Measurements from ENCODE around the gene KCNE1. TPM values are rescaled to one million over a fixed set of nuclear protein-coding genes. Genes with fewer than 3 reads are reported as not detected.
"Not testable (repeated sequence)": the region's sequence is repeated elsewhere in the genome, so short reads cannot be mapped to it uniquely, and the experiment has no call there.

KCNE1 gene
- total RNA-seq, result 3.4 TPM

DNA sequence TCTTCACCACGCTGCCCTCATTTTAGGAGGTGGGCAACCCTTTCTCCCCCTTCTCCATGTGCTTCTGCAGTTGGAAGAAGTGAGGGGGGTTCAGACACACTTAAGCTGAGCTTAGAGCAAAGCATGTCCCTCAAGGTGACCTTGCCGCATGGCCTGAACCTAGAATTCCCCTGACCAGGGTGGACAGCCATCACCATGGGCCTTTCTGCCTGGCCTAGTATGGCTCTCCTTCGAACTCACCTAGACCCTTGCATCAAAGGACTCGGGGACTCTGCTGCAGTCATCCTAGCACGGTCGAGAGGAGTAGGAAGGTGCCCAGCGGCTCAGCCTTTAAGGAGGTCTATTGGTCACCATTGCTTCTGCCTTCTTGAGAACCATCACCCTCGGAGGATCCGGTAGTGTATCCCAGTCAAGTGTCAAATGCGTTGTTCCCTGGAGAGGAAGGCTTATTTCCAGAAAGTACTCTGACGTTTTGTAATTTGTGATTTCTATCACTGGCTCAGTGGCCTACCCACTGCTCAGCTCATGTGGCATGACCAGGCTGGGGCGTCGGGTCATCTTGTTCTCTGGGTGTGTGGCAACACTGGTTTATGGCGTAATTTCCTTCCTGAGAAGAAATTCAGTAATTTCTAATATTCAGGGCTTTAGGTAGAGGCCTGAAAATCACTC is at the start of gene KCNE1:
TSS of gene KCNE1 (minus strand) at position 424 of the 669 bp plus-strand sequence. CDS start 62,576 bp downstream, outside the sequence.
- DNase-seq, result no peak

DNA sequence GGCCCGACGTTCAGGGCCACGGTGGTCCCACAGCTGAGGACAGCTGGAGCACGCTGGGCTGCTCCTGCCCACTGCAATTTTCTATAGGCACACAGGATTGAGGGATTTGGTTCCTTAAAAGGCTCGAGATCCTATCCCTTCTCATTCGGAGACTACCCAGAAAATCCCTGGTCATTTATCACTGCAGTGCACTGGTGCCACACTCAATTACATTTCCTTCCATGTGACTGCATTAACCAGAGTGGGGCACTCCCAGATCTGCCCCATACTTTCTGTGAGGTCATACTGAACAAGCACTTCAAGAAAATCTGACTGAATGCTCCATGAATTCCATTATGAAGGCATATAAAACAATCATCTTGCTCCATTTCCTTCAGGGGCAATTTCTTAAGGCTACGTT is 49.8 kb upstream of the KCNE1 start:
- no peak for DNase-seq

DNA sequence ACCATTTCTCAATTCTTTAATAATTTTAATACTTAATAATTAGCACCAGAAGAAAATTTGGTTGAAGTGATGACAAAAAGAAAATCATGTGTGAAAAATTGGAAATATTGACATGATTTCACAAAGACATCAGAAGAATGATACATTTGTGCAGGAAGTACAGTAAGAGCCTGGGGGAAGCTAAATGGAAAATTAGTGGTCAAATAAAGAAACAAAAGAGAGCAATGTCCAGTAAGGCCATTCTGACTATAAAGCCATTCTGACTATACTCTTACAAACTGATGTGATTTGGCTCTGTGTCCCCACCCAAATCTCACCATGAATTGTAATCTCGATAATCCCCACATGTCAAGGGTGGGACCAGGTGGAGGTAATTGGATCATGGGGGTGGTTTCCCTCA is 48.6 kb upstream of the KCNE1 start:
- DNase-seq, result no peak

DNA sequence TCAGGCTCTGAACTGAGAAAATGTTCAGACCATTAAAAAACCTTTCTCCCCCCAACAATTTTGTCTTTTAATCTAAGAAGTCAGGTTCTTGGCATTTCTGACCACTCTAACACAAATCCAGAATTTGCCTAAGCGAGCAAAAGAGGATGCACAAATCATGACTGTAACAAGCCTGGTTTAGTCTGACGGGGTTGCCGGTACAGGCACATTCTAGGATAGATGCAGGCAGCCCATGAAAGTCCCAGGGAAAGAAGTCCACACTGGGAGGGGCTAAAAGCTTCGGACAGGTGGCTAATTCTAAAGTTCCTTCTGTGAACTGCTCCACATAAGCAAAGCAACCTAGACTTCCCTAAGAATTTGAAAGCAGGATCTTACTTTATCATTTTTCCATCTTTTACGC is 48.0 kb upstream of the KCNE1 start:
- no peak for DNase-seq

DNA sequence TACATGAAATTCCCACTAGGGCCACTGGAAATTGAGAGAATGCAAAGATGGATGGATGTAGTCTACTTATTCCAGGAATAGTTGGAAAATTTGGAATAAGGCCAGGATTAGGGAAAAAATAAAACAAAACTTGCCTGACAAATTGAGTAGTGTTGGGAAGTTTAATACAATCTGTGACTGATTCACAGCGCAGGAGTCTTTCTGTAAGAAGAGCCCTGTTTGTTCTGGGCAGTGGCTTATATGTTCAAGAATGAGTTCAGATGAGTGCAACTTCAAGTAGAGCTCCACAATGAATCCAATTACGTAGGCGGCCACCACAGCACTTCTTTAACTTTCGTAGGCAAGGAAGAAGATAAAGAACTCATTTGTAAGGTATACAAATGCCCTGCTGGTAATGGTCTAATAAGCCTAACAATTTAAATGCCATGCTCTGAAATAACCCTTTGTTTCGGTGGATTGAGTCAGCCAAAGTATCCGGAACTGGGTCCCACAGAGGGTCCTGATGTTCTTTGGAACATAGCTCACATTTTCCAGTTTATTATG is 47.1 kb upstream of the KCNE1 start:
- no peak for DNase-seq

DNA sequence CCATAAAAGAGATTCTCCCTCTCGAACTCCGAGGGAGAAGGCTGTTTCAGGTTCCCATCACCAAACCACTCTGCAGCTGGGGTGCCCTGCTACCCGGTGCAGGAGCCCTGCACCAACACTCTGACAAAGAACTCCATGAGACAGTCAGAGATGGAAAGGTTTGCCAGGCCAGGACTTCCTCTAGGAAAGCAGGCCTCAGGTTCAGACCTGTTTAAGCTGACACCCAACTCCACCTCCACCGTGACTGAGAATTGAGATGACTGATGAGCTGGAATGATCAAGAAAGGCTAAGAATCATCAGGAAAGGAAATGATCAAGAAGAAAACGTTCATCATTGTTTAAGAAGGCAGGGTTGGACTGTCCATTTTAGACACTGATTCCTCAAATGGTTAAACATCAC is 46.2 kb upstream of the KCNE1 start:
- DNase-seq, result no peak

DNA sequence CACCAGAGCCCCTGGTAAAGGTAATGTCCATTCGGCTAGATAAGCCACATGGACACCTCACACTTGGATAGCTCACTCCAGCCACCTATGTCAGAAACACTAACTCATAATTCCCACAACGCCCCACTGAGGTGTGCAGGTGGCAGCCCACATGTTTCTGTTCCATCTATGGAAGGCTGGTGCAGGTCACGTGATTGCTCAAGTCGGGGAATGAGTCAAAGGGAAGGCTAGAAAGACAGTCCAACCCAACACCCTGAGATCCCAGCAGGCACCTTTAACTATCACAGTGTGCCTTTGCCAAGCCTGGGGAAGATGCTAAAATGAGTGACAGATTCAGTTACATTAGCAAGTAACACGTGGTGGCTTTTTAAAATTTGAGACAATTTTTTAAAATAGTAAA is 45.3 kb upstream of the KCNE1 start:
- no peak for DNase-seq

DNA sequence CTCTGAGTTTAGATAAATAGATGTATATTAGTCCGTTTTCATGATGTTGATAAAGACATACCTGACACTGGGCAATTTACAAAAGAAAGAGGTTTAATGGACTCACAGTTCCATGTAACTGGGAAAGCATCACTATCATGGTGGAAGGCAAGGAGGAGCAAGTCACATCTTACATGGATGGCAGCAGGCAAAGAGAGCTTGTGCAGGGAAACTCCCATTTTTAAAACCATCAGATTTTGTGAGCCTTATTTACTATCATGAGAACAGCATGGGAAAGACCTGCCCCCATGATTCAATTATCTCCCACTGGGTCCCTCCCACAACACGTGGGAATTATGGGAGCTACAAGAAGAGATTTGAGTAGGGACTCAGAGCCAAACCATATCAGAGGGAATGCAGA is 42.7 kb upstream of the KCNE1 start:
- DNase-seq, result not testable (repeated sequence)

DNA sequence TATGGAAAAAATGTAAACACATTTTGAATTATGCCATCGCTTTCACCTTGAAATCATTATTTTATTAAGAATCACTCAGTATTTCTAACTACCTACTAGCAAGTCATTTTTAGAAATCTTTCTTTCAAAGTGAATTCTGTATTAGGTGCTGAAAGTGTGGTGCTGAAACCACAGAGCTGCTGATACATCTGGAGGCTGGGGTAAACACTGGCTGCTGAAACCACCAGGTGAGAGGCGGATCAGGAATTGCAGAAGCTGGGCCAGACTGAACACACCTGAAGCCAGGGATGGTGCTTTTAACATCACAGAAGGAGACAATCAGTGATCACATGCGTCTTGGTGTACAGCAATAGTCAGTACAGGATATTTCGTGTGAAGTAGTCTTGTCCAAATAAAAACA is 42.2 kb upstream of the KCNE1 start:
- no peak for DNase-seq

DNA sequence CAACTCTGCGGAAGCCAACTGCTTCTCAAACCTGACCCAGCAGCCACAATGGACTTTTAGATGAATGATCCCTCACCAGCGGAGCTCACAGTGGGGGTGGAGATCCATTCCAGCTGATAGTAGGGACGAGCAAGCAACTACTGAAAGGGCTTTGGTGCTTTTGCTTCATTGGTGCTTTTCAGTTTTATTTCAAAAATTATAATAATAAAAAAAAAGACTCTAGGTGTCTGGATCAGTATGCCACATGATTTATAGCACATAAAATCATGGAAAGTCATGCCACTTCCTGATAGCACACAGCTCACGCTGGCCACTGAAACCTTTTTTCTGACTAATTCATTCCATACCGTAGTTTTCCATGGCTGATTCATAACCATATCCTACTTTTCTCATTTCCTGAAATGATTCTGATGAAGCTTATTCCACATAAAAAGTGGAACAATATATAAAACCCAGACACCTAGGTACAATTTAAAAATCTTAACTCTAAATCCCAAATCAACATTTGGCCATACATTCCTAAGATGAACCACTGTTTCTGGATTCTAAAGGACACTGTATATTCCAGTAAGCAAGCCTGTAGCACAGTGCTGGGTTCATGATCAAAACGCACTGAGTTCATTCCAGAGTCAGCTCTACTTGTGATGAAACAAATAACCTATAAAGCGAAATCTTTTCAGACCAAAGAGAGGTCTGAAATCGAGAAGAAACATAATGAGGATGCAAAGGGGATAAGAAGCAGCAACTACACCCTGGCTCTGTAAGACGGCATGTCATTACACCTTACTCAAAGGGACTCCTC is 41.3 kb upstream of the KCNE1 start:
- DNase-seq, result peak; percentile 42

DNA sequence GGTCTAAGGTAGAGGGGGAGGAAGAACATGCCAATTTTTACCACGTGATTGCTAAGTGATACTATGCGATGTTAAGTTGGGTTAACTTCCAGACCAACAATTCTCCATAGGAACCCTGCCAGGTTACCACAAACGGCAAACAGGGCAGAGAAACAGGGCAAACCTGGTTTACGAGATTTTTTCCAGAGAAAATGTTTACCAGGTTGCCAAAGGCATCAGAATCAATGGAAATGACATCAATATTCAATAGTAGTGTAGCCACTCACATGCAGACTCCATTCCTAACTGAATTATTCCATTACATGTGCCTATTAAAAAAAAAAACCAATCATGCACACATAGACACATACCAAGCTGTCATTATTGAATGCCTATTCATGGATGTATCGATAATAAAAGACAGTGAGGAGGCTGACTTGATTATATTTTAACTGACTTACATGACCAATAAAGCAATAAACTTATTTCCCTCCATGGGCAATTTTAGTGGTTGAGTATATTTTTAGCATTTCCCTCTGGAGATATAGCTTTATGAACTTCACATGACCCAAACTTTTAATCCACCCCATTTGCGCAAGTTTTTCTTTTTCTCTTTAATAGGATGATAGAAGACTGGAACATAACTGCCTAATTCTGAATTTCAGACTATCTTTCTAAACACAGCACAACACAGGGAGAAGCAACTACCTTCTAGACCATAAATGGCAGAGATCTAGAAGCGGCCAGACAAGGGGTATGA is 40.5 kb upstream of the KCNE1 start:
- no peak for DNase-seq

DNA sequence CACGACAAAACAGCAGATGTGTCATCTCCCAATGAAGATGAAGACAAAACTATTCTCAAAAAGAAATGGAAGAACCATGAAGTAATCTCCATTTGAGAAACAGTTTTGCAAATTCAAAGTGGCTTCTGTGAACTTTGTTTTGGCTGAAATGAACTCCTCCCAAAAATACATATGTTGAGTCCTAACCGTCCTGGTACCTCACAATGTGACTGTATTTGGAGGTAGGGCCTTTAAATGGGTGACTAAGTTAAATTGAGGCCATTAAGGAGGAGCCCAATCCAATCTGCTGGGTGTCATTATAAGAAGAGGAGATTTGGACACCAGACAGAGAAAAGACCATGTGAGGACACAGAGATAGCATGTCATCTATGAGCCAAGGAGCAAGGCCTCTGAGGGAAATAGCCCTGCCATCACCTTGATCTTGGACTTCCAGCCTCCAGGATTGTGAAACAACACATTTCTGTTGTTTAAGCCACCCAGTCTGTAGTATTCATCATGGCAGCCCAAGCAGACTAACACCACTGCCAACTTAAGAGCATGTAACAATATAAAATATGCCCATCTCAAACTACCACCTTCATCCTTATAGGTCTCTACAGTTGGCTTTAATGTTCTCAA is 38.3 kb upstream of the KCNE1 start:
- DNase-seq, result no peak

DNA sequence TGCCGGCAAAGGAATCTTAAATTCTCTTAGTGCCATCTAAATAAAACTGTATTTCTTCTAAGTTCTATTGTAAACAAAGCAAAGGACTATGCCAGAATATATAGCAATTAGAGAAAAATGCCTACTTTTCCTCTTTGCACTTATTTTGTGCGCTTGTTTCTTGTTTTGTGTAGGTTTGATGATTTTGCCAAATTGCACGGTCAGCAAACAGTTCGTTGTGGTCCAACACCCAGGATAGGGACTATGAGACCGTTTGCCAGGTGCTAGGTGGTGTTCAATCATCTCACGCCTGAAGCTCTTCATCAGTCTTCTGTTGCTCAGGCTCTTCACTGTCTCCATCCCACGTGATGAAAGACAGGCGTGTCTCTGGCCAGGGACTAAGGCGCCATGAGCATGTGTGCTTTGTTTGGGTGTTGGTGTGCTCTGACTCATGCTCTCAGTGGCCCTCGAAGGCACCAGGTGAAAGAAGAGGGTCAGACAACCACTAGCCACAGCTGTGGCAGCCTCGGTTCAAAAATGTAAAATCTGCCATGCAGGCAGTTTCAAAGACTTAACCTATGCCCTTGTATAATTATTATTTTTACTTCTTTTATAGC is 36.9 kb upstream of the KCNE1 start:
- no peak for DNase-seq

DNA sequence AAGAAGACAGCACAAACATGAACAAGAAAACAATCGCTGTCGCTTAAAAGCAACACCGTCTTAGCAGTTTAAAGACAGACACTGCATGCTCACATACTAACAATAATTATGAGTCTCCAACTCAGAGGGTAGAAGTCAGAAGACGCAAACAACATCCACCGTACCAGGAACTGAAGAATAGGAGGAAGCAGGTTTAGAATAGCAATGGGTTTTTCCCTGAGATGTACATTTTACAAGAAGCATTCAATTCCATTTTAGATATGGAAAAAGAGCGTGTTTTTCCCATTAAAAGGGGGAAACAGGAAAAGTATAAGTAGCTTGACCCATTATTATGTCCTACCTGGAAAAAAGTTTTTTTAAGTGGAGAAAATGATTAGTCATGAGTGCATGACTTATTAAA is 34.5 kb upstream of the KCNE1 start:
- DNase-seq, result no peak

DNA sequence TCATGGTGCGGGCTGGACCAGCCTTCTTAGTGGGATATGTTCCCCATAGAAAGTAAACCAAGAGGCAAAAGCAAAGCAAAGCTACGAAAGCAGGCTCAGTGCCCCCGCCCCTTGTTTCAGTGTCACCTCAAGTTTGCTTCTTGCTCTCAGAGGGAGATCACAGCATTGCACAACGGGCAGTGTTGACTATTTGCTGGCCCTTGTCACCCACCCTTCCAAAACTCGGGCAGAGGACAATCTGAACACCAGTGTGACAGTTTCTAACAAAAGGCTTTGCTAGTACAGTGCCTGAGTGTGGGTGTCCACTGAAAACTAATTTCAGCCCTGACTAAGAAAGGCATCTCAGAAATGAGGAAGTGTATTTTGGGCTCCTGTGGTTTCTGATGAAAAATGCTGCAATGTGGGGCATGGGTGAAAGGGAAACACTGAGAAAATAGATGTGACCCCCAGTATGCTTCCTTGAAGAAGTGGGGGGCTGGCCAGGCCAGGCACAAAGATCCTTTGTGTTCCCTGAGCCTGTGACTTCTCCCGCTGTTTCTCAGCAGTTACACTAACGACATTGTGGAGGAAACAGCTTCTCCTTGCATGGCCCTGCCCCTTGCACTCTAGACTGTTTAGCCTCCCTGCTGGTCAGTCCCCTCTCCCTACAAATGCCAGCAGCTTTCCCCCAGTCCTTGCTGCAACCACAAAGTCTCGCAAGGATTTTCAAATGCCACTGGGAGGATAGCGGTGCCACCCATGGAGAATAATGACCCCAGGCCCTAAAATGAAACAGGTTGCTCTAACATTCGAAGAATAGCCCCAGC is 33.3 kb upstream of the KCNE1 start:
- peak; percentile 79 for DNase-seq

DNA sequence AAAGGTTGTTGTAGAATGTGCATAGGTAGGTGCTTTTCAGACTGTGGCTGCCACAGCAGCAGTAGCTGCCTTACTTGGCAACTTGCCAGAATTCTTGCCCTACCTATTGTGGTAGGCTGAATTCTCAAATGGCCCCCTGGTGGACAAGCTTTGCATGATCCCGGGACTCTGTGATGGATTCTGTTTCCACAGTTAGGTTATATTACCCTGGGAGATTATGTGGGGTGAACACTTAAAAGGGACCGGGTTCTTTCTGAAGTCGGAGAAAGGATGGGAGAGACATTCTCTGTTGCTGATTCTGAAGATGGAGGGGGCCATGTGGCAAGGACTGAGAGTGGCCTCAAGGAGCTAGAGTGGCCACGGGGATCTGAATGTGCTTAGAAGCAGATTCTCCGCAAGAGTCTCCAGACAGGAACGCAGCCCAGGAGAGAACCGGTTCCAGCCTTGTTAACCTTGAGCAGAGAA is 32.1 kb upstream of the KCNE1 start:
- no peak for DNase-seq

DNA sequence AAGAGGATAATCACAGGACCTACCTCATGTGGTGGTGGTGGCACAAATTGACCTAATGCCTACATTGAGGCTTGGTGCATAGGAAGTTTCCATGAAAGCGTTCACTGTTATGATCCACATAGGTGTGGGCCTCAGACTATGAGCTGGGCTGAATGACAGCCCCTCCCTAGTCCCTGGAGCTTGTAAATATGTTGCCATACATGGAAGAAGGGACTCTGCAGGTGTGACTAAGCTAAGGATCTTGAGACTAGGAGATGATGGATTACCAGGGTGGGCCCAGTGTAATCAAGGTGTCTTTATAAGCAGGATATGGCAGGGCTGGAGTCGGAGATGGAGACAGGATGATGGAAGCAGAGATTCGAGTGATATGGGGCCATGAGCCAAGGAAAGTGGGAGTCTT is 31.0 kb upstream of the KCNE1 start:
- DNase-seq, result no peak

DNA sequence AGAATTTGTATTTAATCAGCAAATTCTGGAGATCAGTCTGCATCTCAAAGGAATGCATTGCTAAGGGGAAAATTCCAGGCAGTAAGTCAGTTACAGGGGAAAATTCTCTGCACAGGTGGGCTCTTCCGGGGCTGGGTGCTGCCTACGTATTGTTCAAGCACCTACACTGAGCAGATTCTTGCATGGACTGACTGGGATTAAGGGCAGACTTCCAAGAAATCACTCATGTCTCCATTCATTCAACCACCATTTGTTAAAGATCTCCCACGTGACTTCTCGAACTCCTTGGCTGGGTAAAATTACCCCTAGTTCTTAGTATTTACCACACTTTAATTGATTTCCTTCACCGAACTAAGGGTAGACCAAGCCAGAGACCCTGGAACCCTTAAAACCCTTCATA is 28.2 kb upstream of the KCNE1 start:
- no peak for DNase-seq

DNA sequence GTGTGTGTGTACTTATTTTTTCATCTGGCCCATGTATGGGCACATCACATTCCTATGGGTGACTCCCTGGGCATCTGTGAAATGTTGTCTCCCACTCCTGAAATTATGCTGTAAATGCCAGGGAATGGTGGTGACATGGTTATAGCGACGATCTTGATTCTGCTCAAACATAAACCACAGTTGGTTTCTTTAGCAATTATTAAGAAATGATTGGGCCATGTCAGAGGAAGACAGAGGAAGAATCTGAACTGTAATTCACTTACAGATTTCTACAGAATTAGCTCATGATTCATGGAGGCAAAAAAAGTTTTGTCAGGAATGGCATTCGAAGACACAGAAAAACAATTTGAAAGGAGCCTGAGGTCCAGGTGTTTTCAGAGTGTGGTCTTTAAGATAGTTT is 25.8 kb upstream of the KCNE1 start:
- DNase-seq, result no peak

DNA sequence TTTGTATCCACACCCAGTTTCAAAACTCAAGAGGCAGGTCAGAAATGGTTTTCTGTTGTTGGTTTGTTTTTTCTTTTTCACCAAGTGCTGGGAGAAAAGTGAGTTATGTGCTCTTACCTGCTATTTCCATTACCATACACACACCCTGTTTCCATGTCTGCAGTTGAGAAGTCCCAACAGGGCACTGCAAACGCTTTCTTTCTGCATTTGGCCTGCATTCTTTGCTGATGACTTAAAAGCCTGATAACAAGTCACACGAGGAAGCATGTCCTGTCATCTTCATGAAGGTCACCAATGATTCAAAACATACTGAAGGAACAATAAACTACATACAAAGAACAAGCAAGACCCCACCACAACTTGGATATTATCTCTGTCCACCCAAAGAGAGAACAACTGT is 24.8 kb upstream of the KCNE1 start:
- DNase-seq, result no peak

DNA sequence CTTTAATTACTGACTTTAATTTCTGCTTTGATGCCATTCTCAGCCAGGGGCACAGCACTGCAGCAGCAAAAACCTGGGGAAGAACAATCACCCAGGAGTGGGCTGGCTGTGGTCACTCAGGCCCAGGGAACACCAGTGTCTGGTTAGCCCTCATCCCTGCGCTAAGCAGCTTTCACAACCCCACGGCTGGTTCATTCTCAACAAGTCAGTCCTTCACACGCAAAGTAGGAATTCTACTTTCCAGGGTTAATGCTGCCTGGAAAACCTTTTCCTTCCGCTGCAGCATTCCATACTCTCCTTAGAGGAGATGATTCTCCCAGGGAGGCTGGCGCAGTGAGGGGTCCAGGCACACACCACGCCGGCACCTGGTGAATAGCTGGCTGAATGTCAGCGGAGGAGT is 24.3 kb upstream of the KCNE1 start:
- no peak for DNase-seq
